ENCODE results near the gene CPM. TPM values are rescaled to one million over a fixed set of nuclear protein-coding genes. Genes with fewer than 3 reads are reported as not detected.
"Not testable (repeated sequence)": the region's sequence is repeated elsewhere in the genome, so short reads cannot be mapped to it uniquely, and the experiment has no call there.

CPM gene
- total and polyA plus RNA-seq, 9 donors = 2.0 to 11.3 (median 3.5) TPM

DNA sequence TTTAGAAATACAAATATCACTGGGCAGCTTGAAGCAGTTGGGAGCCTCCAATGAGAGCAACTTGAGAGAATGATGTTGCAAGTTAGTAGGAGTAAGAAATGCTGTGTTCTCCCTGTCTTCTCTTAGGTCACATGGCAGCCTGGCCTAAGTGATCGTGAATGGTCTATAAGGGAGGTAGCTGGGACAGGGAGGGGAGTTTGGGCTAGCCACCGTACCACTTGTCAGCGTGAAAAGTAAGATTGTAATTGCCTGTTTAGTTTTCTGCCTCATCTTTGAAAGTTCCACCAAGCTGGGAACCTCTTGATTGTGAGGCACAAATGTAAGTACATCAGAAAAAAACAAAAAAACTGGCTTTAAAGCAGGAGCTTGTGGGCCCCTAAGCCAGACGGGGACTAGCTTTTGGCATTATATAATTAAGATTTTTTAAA is 88.6 kb downstream of the CPM start:
- Histone ChIP-seq H3K4me1 (ENCODE audit: control insufficient read depth, insufficient read depth, low read length) (no peaks in the 10 kb centered on the region), H3K9me3 (replicated peaks; ENCODE audit: control insufficient read depth, low read depth, low read length) (no peaks in the 10 kb centered on the region), H3K27ac (ENCODE audit: low read length) (no peak overlapping the region), H3K36me3 (ENCODE audit: control insufficient read depth, insufficient read depth, low read length) (peaks cover 26% of the 10 kb centered on the region), H3K4me3 (ENCODE audit: low read length) (no peak overlapping the region), H3K27me3 (ENCODE audit: control insufficient read depth, insufficient read depth, low read length) (no peaks in the 10 kb centered on the region)
- 70% methylated on average over 2 of the region's 4 CpGs for WGBS (ENCODE audit: insufficient coverage)
- DNase-seq = no peak

DNA sequence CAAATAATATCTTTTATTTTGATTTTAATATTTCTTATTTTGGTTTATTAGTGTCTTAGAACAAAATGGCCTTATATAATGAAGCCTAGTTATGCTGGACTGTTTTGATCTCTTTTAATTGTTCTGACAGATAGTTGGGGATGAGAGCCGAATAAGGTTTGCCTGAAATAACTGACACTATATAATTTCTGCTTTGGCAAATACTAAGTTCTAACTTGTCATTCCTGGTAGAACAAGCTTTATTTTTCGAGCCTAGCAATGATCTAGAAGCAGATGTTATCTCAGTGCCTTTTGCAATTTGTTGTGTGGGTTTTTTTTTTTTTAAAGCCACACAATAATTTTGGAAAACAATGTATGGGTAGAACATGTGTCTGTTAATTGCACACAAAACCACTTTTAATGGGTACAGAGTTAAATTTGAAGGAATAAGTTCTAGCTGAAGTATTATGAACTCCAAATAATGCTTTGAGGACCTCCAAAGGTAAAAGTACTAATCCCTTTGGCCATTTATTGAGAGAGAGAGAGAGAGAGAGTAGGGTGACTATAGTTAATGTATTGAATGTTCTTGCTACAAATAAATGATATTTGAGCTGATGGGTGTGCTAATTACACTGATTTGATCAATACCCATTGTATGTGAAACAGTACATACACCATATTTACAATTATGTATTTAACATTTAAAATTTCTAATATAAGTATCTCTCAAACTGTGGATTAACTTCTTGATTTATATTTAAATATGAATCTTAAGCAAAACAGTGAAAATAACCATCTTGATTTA is 90.0 kb downstream of the CPM start:
- Histone ChIP-seq H3K27ac (ENCODE audit: low read length) (no peak overlapping the region), H3K4me1 (ENCODE audit: control insufficient read depth, insufficient read depth, low read length) (no peaks in the 10 kb centered on the region), H3K27me3 (ENCODE audit: control insufficient read depth, insufficient read depth, low read length) (no peaks in the 10 kb centered on the region), H3K4me3 (ENCODE audit: low read length) (no peak overlapping the region), H3K36me3 (ENCODE audit: control insufficient read depth, insufficient read depth, low read length) (peaks cover 31% of the 10 kb centered on the region), H3K9me3 (replicated peaks; ENCODE audit: control insufficient read depth, low read depth, low read length) (no peaks in the 10 kb centered on the region)
- no peak for DNase-seq
- no CpG with 5 or more reads among the region's 2 CpGs for WGBS (ENCODE audit: insufficient coverage)

DNA sequence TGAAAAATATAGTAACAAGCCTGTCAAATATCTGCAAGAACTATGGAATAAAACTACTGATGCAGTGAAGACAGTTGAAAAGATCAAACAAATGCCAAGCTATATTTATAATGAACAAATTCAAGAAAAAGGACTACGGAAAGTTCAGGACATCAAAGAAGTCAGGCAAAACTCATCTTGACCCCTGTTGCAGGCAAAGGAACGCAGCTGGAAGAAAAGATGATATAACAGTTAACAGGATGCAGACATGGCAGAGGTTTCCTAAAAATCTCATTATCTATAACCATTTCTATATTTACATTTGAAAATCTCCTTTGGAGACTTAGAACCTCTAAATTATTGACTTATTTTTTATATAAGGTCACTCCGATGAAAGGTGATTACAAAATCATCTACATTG is 90.8 kb downstream of the CPM start:
- H3K36me3 ChIP-seq (ENCODE audit: control insufficient read depth, insufficient read depth, low read length) = peaks cover 35% of the 10 kb centered on the region
- no peak overlapping the region for H3K27ac ChIP-seq (ENCODE audit: low read length)
- no peaks in the 10 kb centered on the region for H3K9me3 ChIP-seq (replicated peaks; ENCODE audit: control insufficient read depth, low read depth, low read length)
- H3K4me1 ChIP-seq (ENCODE audit: control insufficient read depth, insufficient read depth, low read length) = no peaks in the 10 kb centered on the region
- no peak overlapping the region for H3K4me3 ChIP-seq (ENCODE audit: low read length)
- H3K27me3 ChIP-seq (ENCODE audit: control insufficient read depth, insufficient read depth, low read length) = no peaks in the 10 kb centered on the region
- no peak for DNase-seq
- WGBS (ENCODE audit: insufficient coverage) = no CpG with 5 or more reads among the region's 3 CpGs

DNA sequence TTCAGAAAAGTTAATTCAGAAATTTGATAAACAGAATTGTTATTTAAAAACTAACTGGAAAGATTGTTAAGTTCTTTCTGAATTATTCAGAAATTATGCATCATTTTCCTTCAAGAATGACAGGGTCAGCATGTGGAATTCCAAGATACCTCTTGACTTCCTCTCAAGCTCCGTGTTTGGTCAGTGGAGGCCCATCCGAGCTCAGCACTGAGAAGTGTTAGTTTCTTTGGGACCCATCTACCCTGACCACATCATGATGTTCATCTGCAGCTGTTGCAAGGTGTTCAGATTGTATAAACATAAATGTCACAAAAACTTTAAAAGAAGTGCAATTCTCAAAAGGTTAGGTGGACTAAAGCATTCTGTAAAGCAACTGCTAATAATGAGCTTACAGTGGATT is 91.3 kb downstream of the CPM start:
- no peak overlapping the region for H3K27ac ChIP-seq (ENCODE audit: low read length)
- no peak overlapping the region for H3K4me3 ChIP-seq (ENCODE audit: low read length)
- H3K27me3 ChIP-seq (ENCODE audit: control insufficient read depth, insufficient read depth, low read length) = no peaks in the 10 kb centered on the region
- no peaks in the 10 kb centered on the region for H3K9me3 ChIP-seq (replicated peaks; ENCODE audit: control insufficient read depth, low read depth, low read length)
- no peak for DNase-seq
- H3K36me3 ChIP-seq (ENCODE audit: control insufficient read depth, insufficient read depth, low read length) = peaks cover 39% of the 10 kb centered on the region
- no CpG with 5 or more reads among the region's 2 CpGs for WGBS (ENCODE audit: insufficient coverage)
- H3K4me1 ChIP-seq (ENCODE audit: control insufficient read depth, insufficient read depth, low read length) = no peaks in the 10 kb centered on the region

DNA sequence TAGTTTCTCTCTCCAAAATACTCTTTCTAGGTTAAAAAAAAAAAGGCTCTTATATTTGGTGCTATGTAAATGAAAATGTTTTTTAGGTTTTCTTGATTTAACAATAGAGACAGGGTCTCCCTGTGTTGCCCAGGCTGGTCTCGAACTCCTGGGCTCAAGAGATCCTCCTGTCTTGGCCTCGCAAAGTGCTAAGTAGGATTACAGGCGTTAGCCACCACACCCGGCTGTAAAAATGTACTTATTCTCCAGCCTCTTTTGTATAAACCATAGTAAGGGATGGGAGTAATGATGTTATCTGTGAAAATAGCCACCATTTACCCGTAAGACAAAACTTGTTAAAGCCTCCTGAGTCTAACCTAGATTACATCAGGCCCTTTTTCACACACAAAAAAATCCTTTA is 91.8 kb downstream of the CPM start:
- H3K36me3 ChIP-seq (ENCODE audit: control insufficient read depth, insufficient read depth, low read length) = peaks cover 39% of the 10 kb centered on the region
- H3K27ac ChIP-seq (ENCODE audit: low read length); H3K27me3 ChIP-seq (ENCODE audit: control insufficient read depth, insufficient read depth, low read length); DNase-seq; H3K4me1 ChIP-seq (ENCODE audit: control insufficient read depth, insufficient read depth, low read length); H3K4me3 ChIP-seq (ENCODE audit: low read length); H3K9me3 ChIP-seq (replicated peaks; ENCODE audit: control insufficient read depth, low read depth, low read length): not testable (repeated sequence)
- 93% methylated on average over 2 of the region's 5 CpGs for WGBS (ENCODE audit: insufficient coverage)

DNA sequence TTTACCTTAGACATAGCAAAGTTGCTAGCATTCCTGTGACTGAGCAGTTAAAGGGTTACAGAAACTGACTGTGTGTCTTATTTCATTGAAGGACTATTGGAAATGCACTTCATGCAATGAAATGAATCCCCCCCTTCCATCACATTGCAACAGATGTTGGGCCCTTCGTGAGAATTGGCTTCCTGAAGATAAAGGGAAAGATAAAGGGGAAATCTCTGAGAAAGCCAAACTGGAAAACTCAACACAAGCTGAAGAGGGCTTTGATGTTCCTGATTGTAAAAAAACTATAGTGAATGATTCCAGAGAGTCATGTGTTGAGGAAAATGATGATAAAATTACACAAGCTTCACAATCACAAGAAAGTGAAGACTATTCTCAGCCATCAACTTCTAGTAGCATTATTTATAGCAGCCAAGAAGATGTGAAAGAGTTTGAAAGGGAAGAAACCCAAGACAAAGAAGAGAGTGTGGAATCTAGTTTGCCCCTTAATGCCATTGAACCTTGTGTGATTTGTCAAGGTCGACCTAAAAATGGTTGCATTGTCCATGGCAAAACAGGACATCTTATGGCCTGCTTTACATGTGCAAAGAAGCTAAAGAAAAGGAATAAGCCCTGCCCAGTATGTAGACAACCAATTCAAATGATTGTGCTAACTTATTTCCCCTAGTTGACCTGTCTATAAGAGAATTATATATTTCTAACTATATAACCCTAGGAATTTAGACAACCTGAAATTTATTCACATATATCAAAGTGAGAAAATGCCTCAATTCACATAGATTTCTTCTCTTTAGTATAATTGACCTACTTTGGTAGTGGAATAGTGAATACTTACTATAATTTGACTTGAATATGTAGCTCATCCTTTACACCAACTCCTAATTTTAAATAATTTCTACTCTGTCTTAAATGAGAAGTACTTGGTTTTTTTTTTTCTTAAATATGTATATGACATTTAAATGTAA is 93.5 kb downstream of the CPM start:
- WGBS (ENCODE audit: insufficient coverage) = 100% methylated on average over 1 of the region's 2 CpGs
- no peak for DNase-seq
- H3K4me1 ChIP-seq (ENCODE audit: control insufficient read depth, insufficient read depth, low read length) = no peaks in the 10 kb centered on the region
- H3K4me3 ChIP-seq (ENCODE audit: low read length) = no peak overlapping the region
- no peaks in the 10 kb centered on the region for H3K27me3 ChIP-seq (ENCODE audit: control insufficient read depth, insufficient read depth, low read length)
- no peak overlapping the region for H3K27ac ChIP-seq (ENCODE audit: low read length)
- peaks cover 42% of the 10 kb centered on the region for H3K36me3 ChIP-seq (ENCODE audit: control insufficient read depth, insufficient read depth, low read length)
- no peaks in the 10 kb centered on the region for H3K9me3 ChIP-seq (replicated peaks; ENCODE audit: control insufficient read depth, low read depth, low read length)

DNA sequence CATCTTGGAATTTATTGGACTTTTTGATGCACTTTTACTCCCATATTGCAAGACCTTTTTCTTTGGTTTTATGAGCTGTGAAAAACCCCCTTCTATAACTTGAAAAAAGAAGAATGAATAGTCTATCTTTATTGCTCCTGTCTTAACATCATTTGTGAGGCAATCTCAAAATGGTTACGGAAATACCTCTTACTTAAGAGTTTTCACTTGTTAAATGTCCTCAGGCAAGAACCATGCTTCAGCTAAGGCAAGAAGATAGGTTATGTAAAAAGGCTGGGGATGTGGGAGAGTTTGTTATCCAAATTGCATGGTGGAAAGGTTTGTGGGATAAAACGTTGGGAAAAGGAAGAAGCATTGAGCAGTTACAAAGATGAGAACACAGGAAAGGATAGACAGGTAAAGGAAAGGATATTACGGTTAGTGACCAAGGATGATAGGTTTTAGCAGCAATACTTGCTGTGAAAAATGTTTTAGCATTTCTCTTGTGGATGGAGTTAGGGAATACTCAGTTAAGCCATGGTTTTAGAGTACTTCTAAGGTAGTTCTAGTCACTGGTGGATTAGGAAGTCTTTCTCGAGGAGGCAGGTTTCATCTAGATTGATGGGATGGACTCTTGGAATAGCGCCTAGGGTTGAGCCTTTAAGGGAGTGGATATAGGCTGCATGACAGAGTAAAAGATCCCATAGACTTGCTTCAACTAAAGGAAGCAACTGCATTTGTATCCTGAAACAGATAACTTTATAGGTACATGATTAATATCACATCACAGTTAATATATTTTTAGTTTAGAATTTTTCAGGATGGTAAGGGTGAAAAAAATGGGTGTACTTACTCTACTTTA is 94.7 kb downstream of the CPM start:
- 87% methylated on average over 2 of the region's 5 CpGs for WGBS (ENCODE audit: insufficient coverage)
- Histone ChIP-seq H3K27me3 (ENCODE audit: control insufficient read depth, insufficient read depth, low read length) (no peaks in the 10 kb centered on the region), H3K27ac (ENCODE audit: low read length) (no peak overlapping the region), H3K4me1 (ENCODE audit: control insufficient read depth, insufficient read depth, low read length) (no peaks in the 10 kb centered on the region), H3K9me3 (replicated peaks; ENCODE audit: control insufficient read depth, low read depth, low read length) (no peaks in the 10 kb centered on the region), H3K36me3 (ENCODE audit: control insufficient read depth, insufficient read depth, low read length) (peaks cover 41% of the 10 kb centered on the region), H3K4me3 (ENCODE audit: low read length) (no peak overlapping the region)
- DNase-seq = no peak

DNA sequence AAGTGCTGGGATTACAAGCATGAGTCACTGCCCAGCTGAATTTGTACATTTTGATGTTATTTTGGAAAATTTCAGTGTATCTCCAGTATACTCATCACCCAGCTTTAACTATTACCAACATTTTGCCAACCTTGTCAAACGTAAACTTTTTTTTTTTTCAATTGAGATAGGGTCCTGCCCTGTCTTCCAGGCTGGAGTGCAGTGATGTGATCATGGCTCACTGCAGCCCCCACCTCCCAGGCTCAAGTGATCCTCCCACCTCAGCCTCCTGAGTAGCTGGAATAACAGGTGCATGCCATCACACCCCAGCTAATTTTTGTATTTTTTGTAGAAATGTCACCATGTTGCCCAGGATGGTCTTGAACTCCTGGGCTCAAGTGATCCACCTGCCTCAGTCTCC is 95.8 kb downstream of the CPM start:
- 100% methylated on average over 1 of the region's 1 CpG for WGBS (ENCODE audit: insufficient coverage)
- Histone ChIP-seq H3K9me3 (replicated peaks; ENCODE audit: control insufficient read depth, low read depth, low read length) (no peaks in the 10 kb centered on the region), H3K4me3 (ENCODE audit: low read length) (no peak overlapping the region), H3K27ac (ENCODE audit: low read length) (no peak overlapping the region), H3K4me1 (ENCODE audit: control insufficient read depth, insufficient read depth, low read length) (no peaks in the 10 kb centered on the region), H3K36me3 (ENCODE audit: control insufficient read depth, insufficient read depth, low read length) (peaks cover 45% of the 10 kb centered on the region), H3K27me3 (ENCODE audit: control insufficient read depth, insufficient read depth, low read length) (no peaks in the 10 kb centered on the region)
- no peak for DNase-seq

DNA sequence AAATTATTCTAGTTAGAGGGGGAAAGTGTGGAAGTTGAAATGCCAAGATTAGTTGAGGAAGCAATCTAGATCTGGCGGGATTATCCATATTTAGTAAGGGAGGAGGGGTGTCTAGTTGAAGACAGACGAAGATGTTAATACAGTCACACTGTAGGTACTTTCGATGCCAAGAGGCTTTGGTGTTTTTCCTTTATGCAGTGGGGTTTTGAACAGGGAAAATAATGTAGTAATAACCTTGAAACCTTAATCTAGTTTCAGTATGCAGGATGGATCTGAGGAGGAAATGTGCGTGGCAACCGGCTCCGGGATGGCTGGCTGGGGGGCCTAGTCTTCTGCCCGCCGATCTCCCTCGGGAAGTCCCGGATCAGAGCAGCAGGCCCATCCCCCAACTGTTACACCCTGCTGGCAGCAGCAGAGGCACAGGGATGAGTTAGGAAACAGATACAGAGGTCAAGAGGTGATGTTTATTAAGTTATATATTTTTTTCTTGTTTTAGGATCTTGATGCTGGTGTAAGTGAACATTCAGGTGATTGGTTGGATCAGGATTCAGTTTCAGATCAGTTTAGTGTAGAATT is 97.5 kb downstream of the CPM start:
- 58% methylated on average over 8 of the region's 10 CpGs for WGBS (ENCODE audit: insufficient coverage)
- Histone ChIP-seq H3K4me3 (ENCODE audit: low read length) (no peak overlapping the region), H3K27me3 (ENCODE audit: control insufficient read depth, insufficient read depth, low read length) (no peaks in the 10 kb centered on the region), H3K9me3 (replicated peaks; ENCODE audit: control insufficient read depth, low read depth, low read length) (no peaks in the 10 kb centered on the region), H3K27ac (ENCODE audit: low read length) (no peak overlapping the region), H3K36me3 (ENCODE audit: control insufficient read depth, insufficient read depth, low read length) (peaks cover 42% of the 10 kb centered on the region), H3K4me1 (ENCODE audit: control insufficient read depth, insufficient read depth, low read length) (no peaks in the 10 kb centered on the region)
- DNase-seq = no peak

All from muscle of leg (tissue), 11 donors.